Measurements from ENCODE around the gene WNT7B.

WNT7B gene

GRCh38 chr22:45906946-45907345 is 70.0 kb downstream of the WNT7B start:
- DNase-seq (ENCODE audit: low read depth) = no peak

GRCh38 chr22:45905924-45906865 is 70.8 kb downstream of the WNT7B start:
- DNase-seq (ENCODE audit: low read depth) = peak; percentile 49

GRCh38 chr22:45905326-45905923 is 71.5 kb downstream of the WNT7B start:
- DNase-seq (ENCODE audit: low read depth) = no peak

- DNase-seq (ENCODE audit: low read depth) = no peak
These were observed 72.7 kb downstream of the WNT7B start for GRCh38 chr22:45904236-45904635.

GRCh38 chr22:45903355-45904135 is 73.4 kb downstream of the WNT7B start:
- DNase-seq (ENCODE audit: low read depth) = peak; percentile 50

GRCh38 chr22:45897736-45898135 is 79.2 kb downstream of the WNT7B start:
- no peak for DNase-seq (ENCODE audit: low read depth)

GRCh38 chr22:45896964-45897538 is 79.9 kb downstream of the WNT7B start:
- no peak for DNase-seq (ENCODE audit: low read depth)

GRCh38 chr22:45896153-45896951 is 80.6 kb downstream of the WNT7B start:
- DNase-seq (ENCODE audit: low read depth) = no peak

- DNase-seq (ENCODE audit: low read depth) = no peak
These were observed 81.4 kb downstream of the WNT7B start for GRCh38 chr22:45895436-45896152.

- no peak for DNase-seq (ENCODE audit: low read depth)
These were observed 83.4 kb downstream of the WNT7B start for GRCh38 chr22:45893516-45893915.

- no peak for DNase-seq (ENCODE audit: low read depth)
These were observed 84.1 kb downstream of the WNT7B start for GRCh38 chr22:45892681-45893461.

GRCh38 chr22:45891996-45892621 is 84.9 kb downstream of the WNT7B start:
- DNase-seq (ENCODE audit: low read depth) = no peak

GRCh38 chr22:45891471-45891995 is 85.4 kb downstream of the WNT7B start:
- no peak for DNase-seq (ENCODE audit: low read depth)

GRCh38 chr22:45891021-45891421 is 85.9 kb downstream of the WNT7B start:
- DNase-seq (ENCODE audit: low read depth) = no peak

GRCh38 chr22:45890351-45890635 is 86.7 kb downstream of the WNT7B start:
- DNase-seq (ENCODE audit: low read depth) = no peak

- DNase-seq (ENCODE audit: low read depth) = no peak
These were observed 87.2 kb downstream of the WNT7B start for GRCh38 chr22:45889539-45890350.

GRCh38 chr22:45889093-45889538 is 87.8 kb downstream of the WNT7B start:
- no peak for DNase-seq (ENCODE audit: low read depth)
